NCI-H1436 (cell line): ENCODE data around the gene IL12RB2.

Experiments used
- DNase-seq: peaks from one replicate; lab custom pipeline; 2025; lab: John Stamatoyannopoulos, UW

The IL12RB2 gene

DNA sequence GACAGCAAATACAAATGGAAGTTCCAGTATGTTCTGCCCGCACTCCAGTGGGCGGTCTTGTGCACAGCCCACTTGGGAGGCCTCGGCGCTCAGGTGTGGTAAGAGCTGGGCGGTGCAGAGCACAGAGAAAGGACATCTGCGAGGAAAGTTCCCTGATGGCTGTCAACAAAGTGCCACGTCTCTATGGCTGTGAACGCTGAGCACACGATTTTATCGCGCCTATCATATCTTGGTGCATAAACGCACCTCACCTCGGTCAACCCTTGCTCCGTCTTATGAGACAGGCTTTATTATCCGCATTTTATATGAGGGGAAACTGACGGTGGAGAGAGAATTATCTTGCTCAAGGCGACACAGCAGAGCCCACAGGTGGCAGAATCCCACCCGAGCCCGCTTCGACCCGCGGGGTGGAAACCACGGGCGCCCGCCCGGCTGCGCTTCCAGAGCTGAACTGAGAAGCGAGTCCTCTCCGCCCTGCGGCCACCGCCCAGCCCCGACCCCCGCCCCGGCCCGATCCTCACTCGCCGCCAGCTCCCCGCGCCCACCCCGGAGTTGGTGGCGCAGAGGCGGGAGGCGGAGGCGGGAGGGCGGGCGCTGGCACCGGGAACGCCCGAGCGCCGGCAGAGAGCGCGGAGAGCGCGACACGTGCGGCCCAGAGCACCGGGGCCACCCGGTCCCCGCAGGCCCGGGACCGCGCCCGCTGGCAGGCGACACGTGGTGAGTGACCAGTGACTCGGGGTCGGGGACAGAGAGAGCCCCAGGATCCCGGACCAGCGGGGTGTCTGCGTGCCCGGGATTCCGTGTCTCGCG, at the start of gene IL12RB2:
Gene IL12RB2, plus strand, starts transcription at position 623 of the 810 bp plus-strand sequence. CDS start 12,496 bp downstream, outside the sequence.
- peak; percentile 1 for DNase-seq

- no peak for DNase-seq
Observed at GRCh38 chr1:67261680-67262079, 46.0 kb upstream of the IL12RB2 start.

DNA sequence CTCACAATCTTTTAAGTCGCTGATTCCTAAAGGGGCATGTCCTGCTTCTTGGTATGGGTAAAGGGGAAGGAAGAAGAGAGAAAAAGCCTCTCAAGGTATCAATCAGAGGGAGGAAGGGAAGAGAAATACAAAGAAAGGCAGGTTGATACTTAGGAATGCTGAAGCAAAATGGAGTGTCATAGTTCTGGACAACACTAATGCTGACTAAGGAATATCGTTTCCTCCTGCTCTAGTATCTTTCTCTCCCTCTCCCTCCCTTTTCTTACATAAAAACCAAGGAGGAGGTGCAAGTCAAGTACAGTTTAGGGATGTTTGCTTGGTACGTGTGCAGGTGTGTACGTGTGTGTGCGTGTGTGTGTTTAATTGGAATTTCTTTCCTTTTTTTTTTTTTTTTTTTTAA, 44.9 kb upstream of the IL12RB2 start:
- DNase-seq: no peak

DNA sequence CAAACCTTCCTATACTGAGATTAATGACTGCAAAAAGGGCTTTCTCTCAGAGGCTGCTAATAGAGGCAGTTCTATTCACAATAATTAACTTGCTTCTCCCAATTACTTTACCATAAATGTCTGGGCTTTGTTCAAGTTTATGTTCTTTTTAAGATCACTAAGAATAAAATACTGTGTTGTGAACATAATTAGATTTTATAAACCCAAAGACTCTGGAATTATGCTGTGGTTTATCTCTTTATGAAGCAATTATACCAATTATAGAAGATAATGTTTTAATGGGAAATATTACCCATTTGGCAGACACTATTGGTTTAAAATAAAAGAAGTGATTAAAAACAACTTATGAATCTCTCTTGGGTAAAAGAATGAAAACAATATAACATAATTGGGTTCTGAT, 43.5 kb upstream of the IL12RB2 start:
- DNase-seq: no peak

GRCh38 chr1:67264899-67265298, 42.8 kb upstream of the IL12RB2 start:
- no peak for DNase-seq

GRCh38 chr1:67269061-67269460, 38.6 kb upstream of the IL12RB2 start:
- no peak for DNase-seq

DNA sequence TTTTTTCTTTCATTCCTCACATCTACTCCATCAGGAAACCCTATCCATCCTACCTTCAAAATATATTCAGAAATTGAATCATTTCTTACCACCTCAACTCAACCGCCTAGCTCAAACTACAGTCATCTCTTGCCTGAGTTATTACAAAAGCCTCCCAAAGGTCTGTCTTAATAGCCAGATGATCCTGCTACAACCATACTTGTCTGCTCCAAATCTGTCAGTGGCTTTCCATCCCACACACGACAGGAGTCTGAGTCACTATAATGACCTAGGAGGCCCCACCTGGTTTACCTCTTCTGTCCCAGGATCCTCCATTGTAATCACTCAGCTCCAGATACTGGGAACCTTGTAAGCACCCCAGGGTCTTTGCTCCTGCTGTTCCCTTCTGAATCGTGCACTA, 37.1 kb upstream of the IL12RB2 start:
- no peak for DNase-seq

DNA sequence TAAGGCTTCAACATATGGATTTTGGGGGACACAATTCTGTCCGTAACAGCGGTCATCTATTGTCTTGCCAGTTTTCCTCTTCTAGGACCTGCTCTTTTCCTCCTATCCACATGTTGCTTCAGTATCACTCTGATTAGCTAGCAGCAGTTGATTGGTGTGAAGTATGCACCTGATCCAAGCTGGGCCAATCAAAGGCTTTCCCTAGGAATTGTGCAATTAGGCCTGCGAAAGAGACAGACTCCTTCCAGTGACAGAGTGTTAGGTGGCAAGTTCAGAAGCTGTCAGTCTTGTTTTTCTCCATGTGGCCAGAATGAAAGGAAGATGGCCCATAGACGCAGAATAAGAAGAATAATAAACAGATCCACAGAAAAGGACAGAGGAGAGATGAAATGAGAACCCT, 34.1 kb upstream of the IL12RB2 start:
- no peak for DNase-seq

DNA sequence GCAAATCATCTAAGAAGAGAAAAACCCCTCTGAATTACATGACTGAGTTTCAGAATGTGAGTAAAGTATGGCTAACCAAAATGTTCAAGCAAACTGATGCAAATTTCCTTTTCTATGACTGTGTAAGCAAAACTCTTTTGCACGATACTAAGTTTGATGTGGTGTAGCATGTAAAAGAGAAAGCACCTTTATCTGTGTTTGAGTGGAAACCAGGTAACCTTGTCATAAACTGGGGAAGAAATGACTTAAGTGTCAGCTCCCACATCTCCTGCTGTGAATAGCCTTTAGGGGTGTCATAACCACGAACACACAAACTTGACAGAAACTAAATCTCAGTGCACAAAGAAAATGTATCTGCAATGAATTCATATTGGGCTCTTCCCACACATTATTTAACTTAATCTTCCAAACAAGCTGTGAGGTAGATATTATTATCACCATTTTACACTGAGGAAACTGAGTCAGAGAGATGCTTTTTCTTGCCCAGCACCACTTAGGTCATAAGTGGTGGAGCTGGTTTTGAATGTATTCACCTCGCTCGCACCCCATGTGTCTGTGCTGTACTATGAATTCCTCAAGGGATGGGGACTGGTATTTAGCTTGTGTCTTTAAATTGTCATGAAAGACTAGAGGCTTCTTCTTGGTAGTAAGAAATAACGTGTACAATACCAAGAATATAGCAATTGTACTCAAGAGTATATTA, 32.9 kb upstream of the IL12RB2 start:
- no peak for DNase-seq

- DNase-seq: no peak
Observed at GRCh38 chr1:67280696-67281095, 27.0 kb upstream of the IL12RB2 start.

- DNase-seq: no peak
Observed at GRCh38 chr1:67281244-67281643, 26.4 kb upstream of the IL12RB2 start.

DNA sequence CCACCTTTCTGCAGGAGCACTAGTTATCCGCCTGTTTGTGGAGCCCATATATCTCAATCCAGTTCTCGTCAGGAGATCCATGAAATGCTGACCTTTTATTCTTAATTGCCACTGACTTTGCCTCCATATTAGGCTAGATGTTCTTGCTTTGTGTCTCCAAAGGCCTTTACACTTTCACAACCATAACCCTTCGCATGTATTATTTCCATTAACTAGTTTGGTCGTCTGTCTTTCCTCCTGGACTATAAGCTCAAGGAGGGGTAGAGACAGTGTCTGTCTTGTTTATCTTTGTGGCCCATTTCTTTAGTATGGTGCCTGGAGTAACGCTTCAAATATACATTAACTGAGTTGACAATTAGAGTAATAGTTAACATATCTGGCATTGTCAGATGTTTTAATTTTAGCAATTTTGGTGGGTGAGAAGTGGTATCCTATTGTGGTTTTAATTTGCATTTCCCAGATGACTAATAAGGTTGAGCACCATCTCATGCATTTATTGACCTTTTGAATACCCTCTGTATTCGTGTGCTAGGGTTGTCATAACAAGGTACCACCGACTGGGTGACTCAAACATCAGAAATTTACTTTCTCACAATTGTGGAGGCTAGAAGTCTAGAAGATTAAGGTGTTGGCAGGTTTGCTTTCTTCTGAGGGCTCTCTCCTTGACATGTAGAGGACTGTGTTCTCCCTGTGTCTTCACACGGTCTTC, 21.7 kb upstream of the IL12RB2 start:
- DNase-seq: no peak

DNA sequence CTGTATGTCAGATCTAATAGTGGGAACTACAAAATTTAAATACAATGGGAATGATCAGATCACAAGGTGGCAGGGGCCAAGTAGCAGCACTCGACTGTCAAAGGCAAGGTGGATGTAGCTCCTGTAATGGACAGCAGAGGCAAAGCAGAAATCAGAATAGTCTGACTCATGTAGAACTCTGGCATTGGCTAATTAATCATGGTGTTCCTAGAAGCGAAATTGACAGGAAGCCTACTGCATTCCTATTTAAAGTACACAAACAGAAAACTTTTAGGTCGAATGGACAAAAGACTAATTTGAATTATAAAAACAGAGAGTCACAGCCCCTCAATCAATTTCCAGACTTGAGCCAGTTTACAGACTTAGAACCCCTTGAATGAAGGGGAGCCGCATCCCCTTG, 17.4 kb upstream of the IL12RB2 start:
- no peak for DNase-seq

DNA sequence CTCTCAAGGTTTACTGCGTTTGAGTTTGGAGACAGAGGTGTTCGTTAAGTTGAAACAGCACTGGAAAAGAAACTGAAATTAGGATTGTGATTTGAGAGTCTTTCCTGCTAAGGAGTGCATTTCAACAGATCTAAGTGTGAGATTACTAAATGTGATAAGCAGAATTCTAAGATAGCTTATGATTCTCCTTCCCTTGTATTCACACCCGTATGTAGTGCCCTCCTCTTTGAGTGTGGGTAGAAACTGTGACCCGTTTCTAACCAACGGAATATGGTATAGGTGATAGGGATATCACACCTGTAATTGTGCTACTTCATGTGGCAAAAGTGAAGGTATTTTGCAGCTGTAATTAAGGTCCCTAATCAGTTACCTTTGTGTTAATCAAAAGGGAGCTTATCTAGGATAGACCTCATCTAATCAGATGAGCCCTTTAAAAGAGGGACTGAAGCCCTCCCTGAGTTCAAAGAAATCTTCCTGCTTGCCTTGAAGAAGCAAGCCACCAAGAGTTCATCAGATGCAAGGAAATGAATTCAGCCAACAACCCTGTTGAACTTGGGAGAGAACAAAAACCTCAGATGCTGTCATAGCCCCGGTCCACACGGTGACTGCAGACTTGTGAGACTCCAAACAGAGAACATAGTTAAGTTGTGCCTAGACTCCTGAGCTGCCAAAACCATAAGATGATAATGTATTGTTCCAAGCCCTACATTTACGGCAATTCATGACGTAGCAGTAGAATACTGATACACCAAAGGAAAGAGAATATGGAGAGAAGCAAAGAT, 12.6 kb upstream of the IL12RB2 start:
- no peak for DNase-seq

DNA sequence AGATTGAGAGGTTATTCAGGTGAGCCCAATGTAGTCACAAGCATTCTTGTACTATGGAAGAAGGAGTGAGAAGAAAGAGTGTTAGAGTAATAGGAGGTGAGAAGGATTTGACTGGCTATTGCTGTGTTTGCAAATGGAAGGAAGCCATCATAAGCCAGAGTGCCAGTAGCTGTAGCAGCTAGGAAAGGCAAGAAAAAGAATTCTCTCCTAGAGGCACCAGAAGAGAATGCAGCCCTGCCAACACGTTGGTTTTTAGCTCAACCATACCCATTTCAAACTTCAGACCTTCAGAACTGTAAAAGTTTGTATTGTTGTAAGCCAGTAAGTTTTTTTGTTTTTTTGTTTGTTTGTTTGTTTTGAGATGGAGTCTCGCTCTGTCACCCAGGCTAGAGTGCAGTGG, 8.9 kb upstream of the IL12RB2 start:
- DNase-seq: no peak

- DNase-seq: no peak
Observed at GRCh38 chr1:67299296-67299695, 8.4 kb upstream of the IL12RB2 start.

GRCh38 chr1:67300561-67300960, 7.1 kb upstream of the IL12RB2 start:
- DNase-seq: no peak

- DNase-seq: no peak
Observed at GRCh38 chr1:67304023-67304422, 3.6 kb upstream of the IL12RB2 start.

GRCh38 chr1:67306547-67306946, 1.1 kb upstream of the IL12RB2 start:
- no peak for DNase-seq

- no peak for DNase-seq
Observed at GRCh38 chr1:67308136-67308535, 463 bp downstream of the IL12RB2 start.

DNA sequence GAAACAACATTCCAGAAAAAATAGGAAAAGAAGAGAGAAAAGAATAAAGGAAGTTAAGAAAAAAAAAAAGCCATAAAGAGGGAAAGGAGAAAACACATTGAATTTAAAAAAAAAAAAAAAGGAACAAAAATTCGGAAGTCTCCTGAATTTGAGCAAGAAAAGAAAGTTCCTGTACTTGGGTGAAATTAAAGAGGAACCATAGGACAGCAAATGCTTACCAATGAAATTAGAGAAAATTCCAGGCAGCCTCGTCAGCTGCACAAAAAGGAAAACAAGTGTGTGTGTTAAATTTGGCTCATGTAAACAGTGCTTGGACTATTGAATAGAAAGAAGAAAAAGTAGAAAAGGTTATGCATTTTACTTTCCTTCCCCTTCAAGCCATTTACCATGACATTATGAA, 4.9 kb downstream of the IL12RB2 start:
- no peak for DNase-seq
